Heart left ventricle (tissue), 13 donors: ENCODE data around the gene APOA1.

ENCODE experiments used
- POLR2A ChIP-seq, 2 donors: fragments of 450-650 bp; IDR thresholded peaks; one replicate each; pipeline ENCODE4 v1.6.1; 2017; ENCODE audit warnings: antibody characterized with exemption in 2 of 2, mild to moderate bottlenecking in 2 of 2, moderate library complexity in 2 of 2
- TF ChIP-seq, protein P1 (sequence below), 12 donors: fragments of 200-600 bp; sonication (generic) in 4 of 12; IDR thresholded peaks; one replicate each; pipeline versions ENCODE4 v1.5.0 to v1.8.0; 2018 to 2022; ENCODE audit warnings: antibody characterized with exemption in 12 of 12, mild to moderate bottlenecking in 5 of 12
- donor health status: ischemic (EF 13 %, LVEDD 7.1; RV severe dilation, severe dysfunction).
- donor health status: DM: no; HTN: yes; CAD: no.
- donor health status: DM: no; HTN: no; CAD: no.
- donor health status: ischemic (EF 25% LVEDD 6.9; RV normal size, moderate dysfunction).
- donor health status: ischemic (EF 25% LVEDD 5.7; RV mildly dilated, moderate dysfunction).
- donor health status: ischemic (EF 35%, LVEDD 5.7; RV mildly dilated, moderate dysfunction).
- donor health status: nonischemic (EF 11% LVEDD 7.7; RV severe dilation, severe dysfunction).
- donor health status: DM: yes; HTN: yes; CAD: no.
- donor health status: PGD.
- donor health status: ischemic (EF 29% LVEDD 5.4; RV normal size, mild dysfunction).
- donor health status: nonischemic (EF 23%, LVEDD 6.1; RV moderate dilation, normal function).

DNA sequence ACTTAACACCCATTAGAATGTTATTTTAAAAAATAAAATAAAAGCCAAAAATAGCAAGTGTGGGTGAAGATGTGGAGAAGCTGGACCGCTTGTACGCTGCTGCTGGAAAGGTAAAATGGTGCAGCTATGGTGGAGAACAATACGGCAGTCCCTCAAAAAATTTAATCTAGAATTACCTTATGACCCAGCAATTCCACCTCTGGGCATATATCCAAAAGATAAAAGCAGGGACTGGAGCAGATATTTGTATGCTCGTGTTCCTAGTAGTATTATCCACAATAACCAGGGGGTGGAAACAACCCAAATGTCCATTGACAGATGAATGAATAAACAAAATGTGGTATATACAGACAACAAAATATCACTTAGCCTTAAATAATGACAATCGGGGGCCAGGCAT lies 39.6 kb downstream of the APOA1 start:
- TF ChIP-seq, protein P1, sequence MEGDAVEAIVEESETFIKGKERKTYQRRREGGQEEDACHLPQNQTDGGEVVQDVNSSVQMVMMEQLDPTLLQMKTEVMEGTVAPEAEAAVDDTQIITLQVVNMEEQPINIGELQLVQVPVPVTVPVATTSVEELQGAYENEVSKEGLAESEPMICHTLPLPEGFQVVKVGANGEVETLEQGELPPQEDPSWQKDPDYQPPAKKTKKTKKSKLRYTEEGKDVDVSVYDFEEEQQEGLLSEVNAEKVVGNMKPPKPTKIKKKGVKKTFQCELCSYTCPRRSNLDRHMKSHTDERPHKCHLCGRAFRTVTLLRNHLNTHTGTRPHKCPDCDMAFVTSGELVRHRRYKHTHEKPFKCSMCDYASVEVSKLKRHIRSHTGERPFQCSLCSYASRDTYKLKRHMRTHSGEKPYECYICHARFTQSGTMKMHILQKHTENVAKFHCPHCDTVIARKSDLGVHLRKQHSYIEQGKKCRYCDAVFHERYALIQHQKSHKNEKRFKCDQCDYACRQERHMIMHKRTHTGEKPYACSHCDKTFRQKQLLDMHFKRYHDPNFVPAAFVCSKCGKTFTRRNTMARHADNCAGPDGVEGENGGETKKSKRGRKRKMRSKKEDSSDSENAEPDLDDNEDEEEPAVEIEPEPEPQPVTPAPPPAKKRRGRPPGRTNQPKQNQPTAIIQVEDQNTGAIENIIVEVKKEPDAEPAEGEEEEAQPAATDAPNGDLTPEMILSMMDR (IDR thresholded peaks at IDR 0.05), result no peak
- no peak for TF ChIP-seq POLR2A (IDR thresholded peaks at IDR 0.05)
